Activated CD8-positive, alpha-beta T cell treated with anti-CD3 and anti-CD28 coated beads for 36 hours (primary cell): ENCODE results near the gene POLR2F. TPM values are rescaled to one million over a fixed set of nuclear protein-coding genes. Genes with fewer than 3 reads are reported as not detected.
"Not testable (repeated sequence)": the region's sequence is repeated elsewhere in the genome, so short reads cannot be mapped to it uniquely, and the experiment has no call there.

Experiments used
- ATAC-seq: fragments of 200-7000 bp; cut with Tn5 transposase; one replicate; pipeline ENCODE4 v1.10.0; 2021; ENCODE audit warnings: mild to moderate bottlenecking, moderate library complexity
- CTCF ChIA-PET: fragments of 350-600 bp; sonication (Branson Sonifier 250); formaldehyde crosslinking; loops from one replicate; lab custom pipeline; 2021; ENCODE audit warnings: antibody characterized with exemption; lab: Charles Lee
- POLR2A ChIA-PET: fragments of 350-600 bp; sonication (Branson Sonifier 250); formaldehyde crosslinking; loops from one replicate; lab custom pipeline; 2021; ENCODE audit warnings: antibody characterized with exemption; lab: Charles Lee
- DNase-seq: peaks from one replicate; pipeline ENCODE4 v3.0.0-alpha.2; 2020
- H3K27ac Mint-ChIP-seq: one replicate; pipeline ENCODE4 v1.8.0; 2021; ENCODE audit warnings: mild to moderate bottlenecking, mixed read lengths
- H3K27me3 Mint-ChIP-seq: one replicate; pipeline ENCODE4 v1.8.0; 2021; ENCODE audit warnings: mixed read lengths
- H3K36me3 Mint-ChIP-seq: one replicate; pipeline ENCODE4 v1.8.0; 2021; ENCODE audit warnings: low read depth, mixed read lengths
- H3K4me1 Mint-ChIP-seq: one replicate; pipeline ENCODE4 v1.8.0; 2021; ENCODE audit warnings: low read depth, mixed read lengths
- H3K4me3 Mint-ChIP-seq: one replicate; pipeline ENCODE4 v1.8.0; 2021; ENCODE audit warnings: mild to moderate bottlenecking, moderate library complexity, mixed read lengths
- H3K9me3 Mint-ChIP-seq: one replicate; pipeline ENCODE4 v1.8.0; 2021; ENCODE audit warnings: mixed read lengths
- CTCF ChIP-seq: fragments of 200-600 bp; IDR thresholded peaks from one replicate; pipeline ENCODE4 v1.8.0; 2022; ENCODE audit warnings: antibody characterized with exemption, mild to moderate bottlenecking
- intact Hi-C: fragments of 100-400 bp; cut with micrococcal nuclease; formaldehyde crosslinking; loops from one replicate; pipeline ENCODE4 v1.10.0; 2022
- total RNA-seq, 2 experiments: library from RNA; stranded (reverse); gene quantifications; one replicate each; pipeline ENCODE4 v1.2.3, GENCODE V29; 2021

The POLR2F gene
- total RNA-seq, 2 experiments from 2014 or later, result 82.2 to 85.4 TPM

GRCh38 chr22:37975153-37975552 is 21.7 kb downstream of the POLR2F start:
- no peak for DNase-seq
- ChIA-PET POLR2A (no interaction called here), CTCF (no interaction called here)
- H3K27ac Mint-ChIP-seq, result no peak overlapping the region
- no peak for TF ChIP-seq CTCF
- no peaks in the 10 kb centered on the region for H3K9me3 Mint-ChIP-seq
- no peaks in the 10 kb centered on the region for H3K27me3 Mint-ChIP-seq
- no peaks in the 10 kb centered on the region for H3K4me1 Mint-ChIP-seq
- H3K36me3 Mint-ChIP-seq, result no peaks in the 10 kb centered on the region
- H3K4me3 Mint-ChIP-seq, result no peak overlapping the region
- ATAC-seq, result no peak
- intact Hi-C loops, result no loop called here

GRCh38 chr22:37976022-37976421 is 22.5 kb downstream of the POLR2F start:
- H3K4me1 Mint-ChIP-seq, H3K27me3 Mint-ChIP-seq, H3K9me3 Mint-ChIP-seq, DNase-seq, POLR2A ChIA-PET, H3K27ac Mint-ChIP-seq, ATAC-seq, intact Hi-C loops, H3K4me3 Mint-ChIP-seq, H3K36me3 Mint-ChIP-seq: not testable (repeated sequence)
- CTCF ChIA-PET, result interaction anchor here (1.6 kb wide), 1 partner anchor 10 kb away, joined by 5 read pairs; no protein-coding TSS in a partner anchor

- TF ChIP-seq CTCF, result no peak
- H3K27me3 Mint-ChIP-seq, result no peaks in the 10 kb centered on the region
- intact Hi-C loops, result no loop called here
- no peak for DNase-seq
- no peaks in the 10 kb centered on the region for H3K4me1 Mint-ChIP-seq
- H3K4me3 Mint-ChIP-seq, result no peak overlapping the region
- H3K9me3 Mint-ChIP-seq, result no peaks in the 10 kb centered on the region
- ATAC-seq, result no peak
- no peaks in the 10 kb centered on the region for H3K36me3 Mint-ChIP-seq
- CTCF ChIA-PET, result interaction anchor here (1.6 kb wide), 1 partner anchor 11 kb away, joined by 5 read pairs; no protein-coding TSS in a partner anchor
- POLR2A ChIA-PET, result no interaction called here
- H3K27ac Mint-ChIP-seq, result no peak overlapping the region
Observed at GRCh38 chr22:37976547-37976946, 23.0 kb downstream of the POLR2F start.

- no peak overlapping the region for H3K27ac Mint-ChIP-seq
- CTCF ChIA-PET, result no interaction called here
- H3K36me3 Mint-ChIP-seq, result no peaks in the 10 kb centered on the region
- no peak for DNase-seq
- H3K27me3 Mint-ChIP-seq, result no peaks in the 10 kb centered on the region
- intact Hi-C loops, result no loop called here
- H3K4me1 Mint-ChIP-seq, result no peaks in the 10 kb centered on the region
- H3K4me3 Mint-ChIP-seq, result no peak overlapping the region
- no peak for ATAC-seq
- no peaks in the 10 kb centered on the region for H3K9me3 Mint-ChIP-seq
- no peak for TF ChIP-seq CTCF
- POLR2A ChIA-PET, result no interaction called here
Observed at GRCh38 chr22:37979782-37980181, 26.3 kb downstream of the POLR2F start.

- POLR2A ChIA-PET, result no interaction called here
- DNase-seq, result no peak
Observed at GRCh38 chr22:37981282-37982011, 27.9 kb downstream of the POLR2F start.

More at GRCh38 chr22:37981282-37982011, 27.9 kb downstream of the POLR2F start:
- TF ChIP-seq CTCF, result no peak
- Mint-ChIP-seq H3K27ac (no peak overlapping the region), H3K27me3 (no peaks in the 10 kb centered on the region), H3K9me3 (no peaks in the 10 kb centered on the region), H3K4me3 (no peak overlapping the region), H3K4me1 (no peaks in the 10 kb centered on the region), H3K36me3 (no peaks in the 10 kb centered on the region)
- ATAC-seq, result no peak
- CTCF ChIA-PET, result no interaction called here
- intact Hi-C loops, result no loop called here
